Uterus (tissue), 2 donors: ENCODE results near the gene PPM1G.

Experiments
- POLR2A ChIP-seq, 2 donors: fragments of 450-650 bp; IDR thresholded peaks; one replicate each; pipeline ENCODE4 v1.6.1; 2016; ENCODE audit warnings: antibody characterized with exemption in 2 of 2, mild to moderate bottlenecking in 1 of 2, moderate library complexity in 1 of 2
- TF ChIP-seq, protein P1 (sequence below), 4 experiments: fragments of 200-600 bp in 2 of 4; fragments of 450-650 bp in 2 of 4; sonication (generic) in 2 of 4; IDR thresholded peaks; one replicate each; pipeline ENCODE4 v1.5.1; 2016 to 2019; ENCODE audit warnings: antibody characterized with exemption in 4 of 4, mild to moderate bottlenecking in 2 of 4, moderate library complexity in 1 of 4

DNA sequence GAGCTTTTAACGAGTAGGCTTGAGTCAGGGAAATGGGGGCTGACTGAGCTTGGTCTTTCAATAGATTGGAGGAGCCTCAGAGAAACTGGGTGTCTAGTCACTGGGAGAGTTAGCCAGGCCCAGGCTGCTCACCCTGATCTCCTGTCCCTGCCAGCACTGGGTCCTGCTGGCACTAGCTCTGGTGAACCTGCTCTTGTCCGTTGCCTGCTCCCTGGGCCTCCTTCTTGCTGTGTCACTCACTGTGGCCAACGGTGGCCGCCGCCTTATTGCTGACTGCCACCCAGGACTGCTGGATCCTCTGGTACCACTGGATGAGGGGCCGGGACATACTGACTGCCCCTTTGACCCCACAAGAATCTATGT, 33.5 kb upstream of the PPM1G start:
- TF ChIP-seq, protein P1, sequence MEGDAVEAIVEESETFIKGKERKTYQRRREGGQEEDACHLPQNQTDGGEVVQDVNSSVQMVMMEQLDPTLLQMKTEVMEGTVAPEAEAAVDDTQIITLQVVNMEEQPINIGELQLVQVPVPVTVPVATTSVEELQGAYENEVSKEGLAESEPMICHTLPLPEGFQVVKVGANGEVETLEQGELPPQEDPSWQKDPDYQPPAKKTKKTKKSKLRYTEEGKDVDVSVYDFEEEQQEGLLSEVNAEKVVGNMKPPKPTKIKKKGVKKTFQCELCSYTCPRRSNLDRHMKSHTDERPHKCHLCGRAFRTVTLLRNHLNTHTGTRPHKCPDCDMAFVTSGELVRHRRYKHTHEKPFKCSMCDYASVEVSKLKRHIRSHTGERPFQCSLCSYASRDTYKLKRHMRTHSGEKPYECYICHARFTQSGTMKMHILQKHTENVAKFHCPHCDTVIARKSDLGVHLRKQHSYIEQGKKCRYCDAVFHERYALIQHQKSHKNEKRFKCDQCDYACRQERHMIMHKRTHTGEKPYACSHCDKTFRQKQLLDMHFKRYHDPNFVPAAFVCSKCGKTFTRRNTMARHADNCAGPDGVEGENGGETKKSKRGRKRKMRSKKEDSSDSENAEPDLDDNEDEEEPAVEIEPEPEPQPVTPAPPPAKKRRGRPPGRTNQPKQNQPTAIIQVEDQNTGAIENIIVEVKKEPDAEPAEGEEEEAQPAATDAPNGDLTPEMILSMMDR (IDR thresholded peaks at IDR 0.05), result no peak
- no peak for TF ChIP-seq POLR2A (IDR thresholded peaks at IDR 0.05)
